ENCODE results near the gene GNE.
"Not testable (repeated sequence)": the region's sequence is repeated elsewhere in the genome, so short reads cannot be mapped to it uniquely, and the experiment has no call there.

The GNE gene

GRCh38 chr9:36258208-36258995 is at the start of gene GNE:
Gene GNE (minus strand): TSS chr9:36258448. CDS start chr9:36249355, 9,093 bp downstream.
- no peak for TF ChIP-seq CTCF (IDR thresholded peaks at IDR 0.05; ENCODE audit: low read depth, low read length, missing control alignments)
- H3K4me3 ChIP-seq (replicated peaks; ENCODE audit: low read depth, low read length) = peak within 1 kb of the TSS; percentile 64
- peak; percentile 81 for DNase-seq (ENCODE audit: extremely low read depth, low read depth)

- H3K4me3 ChIP-seq (replicated peaks; ENCODE audit: low read depth, low read length) = no peak overlapping the region
- TF ChIP-seq CTCF (IDR thresholded peaks at IDR 0.05; ENCODE audit: low read depth, low read length, missing control alignments) = no peak
- DNase-seq (ENCODE audit: extremely low read depth, low read depth) = no peak
These were observed 48.4 kb upstream of the GNE start for GRCh38 chr9:36306471-36307306.

- DNase-seq (ENCODE audit: extremely low read depth, low read depth); H3K4me3 ChIP-seq (replicated peaks; ENCODE audit: low read depth, low read length): not testable (repeated sequence)
These were observed 46.1 kb upstream of the GNE start for GRCh38 chr9:36304366-36304765.

GRCh38 chr9:36301227-36301626 is 43.0 kb upstream of the GNE start:
- H3K4me3 ChIP-seq (replicated peaks; ENCODE audit: low read depth, low read length) = no peak overlapping the region
- TF ChIP-seq CTCF (IDR thresholded peaks at IDR 0.05; ENCODE audit: low read depth, low read length, missing control alignments) = no peak
- DNase-seq (ENCODE audit: extremely low read depth, low read depth) = no peak

GRCh38 chr9:36298566-36298965 is 40.3 kb upstream of the GNE start:
- H3K4me3 ChIP-seq (replicated peaks; ENCODE audit: low read depth, low read length) = no peak overlapping the region
- DNase-seq (ENCODE audit: extremely low read depth, low read depth) = peak; percentile 52
- no peak for TF ChIP-seq CTCF (IDR thresholded peaks at IDR 0.05; ENCODE audit: low read depth, low read length, missing control alignments)

- no peak for TF ChIP-seq CTCF (IDR thresholded peaks at IDR 0.05; ENCODE audit: low read depth, low read length, missing control alignments)
- no peak for DNase-seq (ENCODE audit: extremely low read depth, low read depth)
- no peak overlapping the region for H3K4me3 ChIP-seq (replicated peaks; ENCODE audit: low read depth, low read length)
These were observed 39.5 kb upstream of the GNE start for GRCh38 chr9:36297798-36298197.

- H3K4me3 ChIP-seq (replicated peaks; ENCODE audit: low read depth, low read length); DNase-seq (ENCODE audit: extremely low read depth, low read depth): not testable (repeated sequence)
These were observed 36.7 kb upstream of the GNE start for GRCh38 chr9:36294996-36295395.

Data from HFF-Myc (cell line).